Gastroesophageal sphincter (tissue), 4 donors: ENCODE measurements around the gene SPAG16. TPM values are rescaled to one million over a fixed set of nuclear protein-coding genes. Genes with fewer than 3 reads are reported as not detected.

Experiments
- ATAC-seq: fragments of 150-250 bp; one replicate; pipeline ENCODE4 v1.9.1; 2016; ENCODE audit warnings: mild to moderate bottlenecking, moderate library complexity
- H3K27ac ChIP-seq, 4 donors: fragments of 200-600 bp; sonication (generic) in 3 of 4; 1 replicate in 3 of 4; 2 replicates in 1 of 4; pipeline ENCODE4 v1.5.1; 2016 to 2019
- H3K27me3 ChIP-seq: fragments of 200-600 bp; sonication (generic); one replicate; pipeline ENCODE4 v1.5.1; 2019
- H3K36me3 ChIP-seq, 2 donors: fragments of 200-600 bp; sonication (generic); one replicate each; pipeline ENCODE4 v1.5.1; 2019; ENCODE audit warnings: control low read depth in 1 of 2
- H3K4me1 ChIP-seq, 3 donors: fragments of 200-600 bp; sonication (generic); 1 replicate in 2 of 3; 2 replicates in 1 of 3; pipeline ENCODE4 v1.5.1; 2016 to 2019; ENCODE audit warnings: control low read depth in 2 of 3
- H3K4me3 ChIP-seq, 2 donors: fragments of 200-600 bp; sonication (generic); one replicate each; pipeline ENCODE4 v1.5.1; 2019; ENCODE audit warnings: mild to moderate bottlenecking in 1 of 2, moderate library complexity in 1 of 2
- H3K9me3 ChIP-seq, 3 donors: fragments of 200-600 bp; sonication (generic); one replicate each; pipeline ENCODE4 v1.5.1; 2017 to 2019; ENCODE audit warnings: control low read depth in 2 of 3
- EP300 ChIP-seq: sonication (generic); formaldehyde crosslinking; IDR thresholded peaks from one replicate; pipeline ENCODE4 v1.6.1; 2017; ENCODE audit warnings: antibody characterized with exemption, mild to moderate bottlenecking
- POLR2A ChIP-seq, 2 donors: fragments of 450-650 bp; IDR thresholded peaks; one replicate each; pipeline ENCODE4 v1.6.1; 2017; ENCODE audit warnings: antibody characterized with exemption in 2 of 2, mild to moderate bottlenecking in 2 of 2, moderate library complexity in 1 of 2
- POLR2AphosphoS5 ChIP-seq: sonication (generic); formaldehyde crosslinking; IDR thresholded peaks from one replicate; pipeline ENCODE4 v1.6.1; 2017; ENCODE audit warnings: antibody characterized with exemption
- WGBS, 2 donors: methylation state at CpG; one replicate each; pipeline ENCODE4 v1.1.5; 2018; ENCODE audit warnings: low coverage in 1 of 2; 5-methylcytosine and 5-hydroxymethylcytosine counted together
- total RNA-seq, 4 donors: library from RNA; depleted of rRNA; stranded (reverse); fragments of >200 nt; gene quantifications; one replicate each; pipeline ENCODE4 v1.1.0, GENCODE V29; 2016
- TF ChIP-seq, protein P1 (sequence below), 4 experiments: fragments of 200-600 bp in 2 of 4; fragments of 450-650 bp in 2 of 4; sonication (generic) in 1 of 4; IDR thresholded peaks; one replicate each; pipeline ENCODE4 v1.5.1; 2017 to 2019; ENCODE audit warnings: antibody characterized with exemption in 4 of 4, mild to moderate bottlenecking in 2 of 4, moderate library complexity in 2 of 4

SPAG16 gene
- total RNA-seq, 4 donors from 2014 or later: 28.9 to 39.8 (median 36.7) TPM

GRCh38 chr2:213764849-213765248 lies 480.6 kb downstream of the SPAG16 start:
- Histone ChIP-seq H3K4me3 (no peak overlapping the region), H3K36me3 (no peaks in the 10 kb centered on the region), H3K27ac (no peak overlapping the region), H3K9me3 (no peaks in the 10 kb centered on the region), H3K27me3 (no peaks in the 10 kb centered on the region), H3K4me1 (no peaks in the 10 kb centered on the region)
- WGBS, 2 donors: 86 to 88% methylated on average over 10 of the region's 10 CpGs
- TF ChIP-seq EP300 (no peak), POLR2A (IDR thresholded peaks at IDR 0.05) (no peak), POLR2AphosphoS5 (no peak)
- TF ChIP-seq, protein P1, sequence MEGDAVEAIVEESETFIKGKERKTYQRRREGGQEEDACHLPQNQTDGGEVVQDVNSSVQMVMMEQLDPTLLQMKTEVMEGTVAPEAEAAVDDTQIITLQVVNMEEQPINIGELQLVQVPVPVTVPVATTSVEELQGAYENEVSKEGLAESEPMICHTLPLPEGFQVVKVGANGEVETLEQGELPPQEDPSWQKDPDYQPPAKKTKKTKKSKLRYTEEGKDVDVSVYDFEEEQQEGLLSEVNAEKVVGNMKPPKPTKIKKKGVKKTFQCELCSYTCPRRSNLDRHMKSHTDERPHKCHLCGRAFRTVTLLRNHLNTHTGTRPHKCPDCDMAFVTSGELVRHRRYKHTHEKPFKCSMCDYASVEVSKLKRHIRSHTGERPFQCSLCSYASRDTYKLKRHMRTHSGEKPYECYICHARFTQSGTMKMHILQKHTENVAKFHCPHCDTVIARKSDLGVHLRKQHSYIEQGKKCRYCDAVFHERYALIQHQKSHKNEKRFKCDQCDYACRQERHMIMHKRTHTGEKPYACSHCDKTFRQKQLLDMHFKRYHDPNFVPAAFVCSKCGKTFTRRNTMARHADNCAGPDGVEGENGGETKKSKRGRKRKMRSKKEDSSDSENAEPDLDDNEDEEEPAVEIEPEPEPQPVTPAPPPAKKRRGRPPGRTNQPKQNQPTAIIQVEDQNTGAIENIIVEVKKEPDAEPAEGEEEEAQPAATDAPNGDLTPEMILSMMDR (IDR thresholded peaks at IDR 0.05): no peak
- no peak for ATAC-seq

DNA sequence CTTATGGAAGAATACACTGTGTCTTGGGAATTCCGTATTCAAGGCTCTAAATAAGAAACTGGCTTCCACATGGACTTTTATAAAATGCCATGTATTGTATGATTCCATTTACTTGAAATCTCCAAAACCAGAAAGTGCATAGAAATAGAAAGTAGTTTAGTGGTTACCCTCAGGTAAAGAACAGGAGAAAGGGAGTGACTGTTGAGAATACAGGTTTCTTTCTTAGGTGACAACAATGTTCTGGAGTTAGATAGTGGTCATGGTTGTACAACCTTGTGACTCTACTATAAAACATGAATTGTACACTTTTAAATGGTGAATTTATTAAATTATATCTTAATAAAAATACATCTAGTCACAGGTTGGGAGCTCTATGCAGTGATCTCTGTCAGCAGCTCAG lies 481.8 kb downstream of the SPAG16 start:
- H3K27me3 ChIP-seq: no peaks in the 10 kb centered on the region
- H3K9me3 ChIP-seq: no peaks in the 10 kb centered on the region
- no peak overlapping the region for H3K27ac ChIP-seq
- ATAC-seq: no peak
- 60 to 83% methylated on average over 1 of the region's 1 CpG for WGBS, 2 donors
- TF ChIP-seq, protein P1 (IDR thresholded peaks at IDR 0.05): no peak
- TF ChIP-seq POLR2A (IDR thresholded peaks at IDR 0.05): no peak
- no peak for TF ChIP-seq EP300
- no peak for TF ChIP-seq POLR2AphosphoS5
- no peaks in the 10 kb centered on the region for H3K36me3 ChIP-seq
- H3K4me1 ChIP-seq: no peaks in the 10 kb centered on the region
- H3K4me3 ChIP-seq: no peak overlapping the region

- Histone ChIP-seq H3K4me1 (no peaks in the 10 kb centered on the region), H3K4me3 (no peak overlapping the region), H3K36me3 (no peaks in the 10 kb centered on the region), H3K9me3 (no peaks in the 10 kb centered on the region), H3K27ac (no peak overlapping the region), H3K27me3 (no peaks in the 10 kb centered on the region)
- 20% methylated on average over 3 of the region's 3 CpGs; no CpG with 5 or more reads in 1 of the 2 donors for WGBS, 2 donors
- no peak for TF ChIP-seq POLR2AphosphoS5
- TF ChIP-seq POLR2A (IDR thresholded peaks at IDR 0.05): no peak
- TF ChIP-seq EP300: no peak
- TF ChIP-seq, protein P1 (IDR thresholded peaks at IDR 0.05): no peak
- ATAC-seq: no peak
These were observed 482.2 kb downstream of the SPAG16 start for GRCh38 chr2:213766465-213766901.

DNA sequence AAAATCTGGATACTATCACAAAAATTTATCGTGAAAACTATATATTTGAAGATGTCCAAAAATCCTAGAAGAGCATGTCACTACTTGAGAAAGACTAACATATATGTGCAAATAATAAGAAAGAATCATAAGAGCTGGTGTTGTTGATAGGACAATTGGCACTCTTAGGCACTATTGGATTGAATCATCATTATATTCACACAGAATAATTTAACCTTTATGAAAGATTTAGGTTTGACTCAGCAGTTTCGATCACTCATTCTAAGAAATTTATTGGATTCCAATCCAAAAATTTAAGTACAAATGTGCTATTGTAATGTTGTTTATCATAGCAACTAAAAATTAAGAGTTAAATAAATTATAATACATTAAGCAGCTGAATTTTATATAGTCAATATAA lies 503.6 kb downstream of the SPAG16 start:
- Histone ChIP-seq H3K4me1 (no peaks in the 10 kb centered on the region), H3K27ac (no peak overlapping the region), H3K27me3 (no peaks in the 10 kb centered on the region), H3K9me3 (no peaks in the 10 kb centered on the region), H3K4me3 (no peak overlapping the region), H3K36me3 (no peaks in the 10 kb centered on the region)
- no peak for TF ChIP-seq EP300
- TF ChIP-seq, protein P1 (IDR thresholded peaks at IDR 0.05): no peak
- TF ChIP-seq POLR2A (IDR thresholded peaks at IDR 0.05): no peak
- no peak for TF ChIP-seq POLR2AphosphoS5
- WGBS, 2 donors: 95 to 96% methylated on average over 2 of the region's 2 CpGs
- ATAC-seq: no peak

DNA sequence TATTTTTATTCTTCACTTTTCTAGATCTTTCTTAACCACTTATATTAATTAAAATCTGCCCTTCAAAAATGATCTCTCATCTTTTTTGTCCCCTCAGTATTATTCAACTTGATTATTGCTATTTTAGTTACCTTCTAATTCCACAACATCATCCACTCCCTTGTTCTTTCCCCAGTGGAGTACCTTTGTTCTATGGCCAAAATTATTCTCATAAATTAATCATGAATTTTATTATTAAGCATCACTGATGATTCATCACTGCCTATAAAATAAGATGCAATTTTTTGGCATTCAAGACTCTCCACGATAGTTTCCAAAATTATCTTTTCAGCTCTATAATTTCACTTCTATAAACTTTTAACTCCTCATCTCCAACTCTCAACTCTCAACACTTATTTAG lies 505.7 kb downstream of the SPAG16 start:
- no peaks in the 10 kb centered on the region for H3K36me3 ChIP-seq
- H3K4me1 ChIP-seq: no peaks in the 10 kb centered on the region
- WGBS, 2 donors: 42 to 45% methylated on average over 1 of the region's 1 CpG
- no peak for ATAC-seq
- H3K27me3 ChIP-seq: no peaks in the 10 kb centered on the region
- TF ChIP-seq, protein P1 (IDR thresholded peaks at IDR 0.05): no peak
- TF ChIP-seq POLR2AphosphoS5 (no peak), POLR2A (IDR thresholded peaks at IDR 0.05) (no peak), EP300 (no peak)
- H3K27ac ChIP-seq: no peak overlapping the region
- no peak overlapping the region for H3K4me3 ChIP-seq
- H3K9me3 ChIP-seq: no peaks in the 10 kb centered on the region
